NCI-H2029 treated with DMSO at 0.1 percent for 48 hours (cell line): ENCODE data around the gene MAD1L1.
A peak's percentile ranks its signal among the peaks of the same experiment; 100 is the strongest.

ENCODE experiments used
- DNase-seq: peaks from one replicate; lab custom pipeline; 2025; lab: John Stamatoyannopoulos, UW

The MAD1L1 gene

DNA sequence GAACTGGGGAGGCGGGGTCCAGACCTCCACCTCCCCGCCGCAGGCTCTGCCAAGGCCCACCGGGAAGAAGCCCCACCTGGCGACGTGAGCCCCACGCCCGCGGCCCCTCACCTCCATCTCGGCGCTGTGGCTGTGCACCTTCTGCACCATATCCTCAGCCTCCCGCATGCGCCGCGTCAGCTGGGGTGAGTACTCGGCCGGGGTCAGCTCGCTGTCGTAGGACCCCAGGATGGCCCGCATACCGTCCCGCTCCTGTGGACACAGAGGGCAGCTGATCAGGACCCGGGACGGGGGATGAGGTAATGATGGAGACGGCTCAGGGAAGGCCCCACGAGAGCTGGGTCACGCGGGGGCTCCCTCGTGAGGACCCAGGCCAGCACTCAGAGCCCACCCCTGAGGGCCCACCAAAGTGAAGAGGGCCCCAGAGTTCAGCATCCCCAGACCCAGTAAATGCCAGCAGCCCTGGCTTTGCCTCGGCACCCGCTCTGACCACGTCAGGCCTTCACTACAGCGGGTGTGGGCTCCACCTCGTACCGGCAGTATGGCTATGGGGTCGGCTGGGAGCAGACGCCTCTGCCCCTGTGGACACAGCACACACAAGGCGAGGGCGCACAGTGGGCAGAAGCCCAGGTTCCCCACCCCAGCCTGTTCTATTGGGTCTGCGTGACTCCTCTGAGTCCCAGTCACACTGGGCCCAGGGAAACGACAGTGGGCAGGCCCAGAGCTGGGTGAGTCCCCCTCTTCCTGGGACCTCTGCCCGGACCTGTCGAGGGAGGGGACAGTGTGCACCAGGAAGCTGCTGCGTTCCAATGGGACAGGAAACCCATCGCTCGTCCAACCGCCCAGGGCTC, 218.1 kb downstream of the MAD1L1 start:
- no peak for DNase-seq

DNA sequence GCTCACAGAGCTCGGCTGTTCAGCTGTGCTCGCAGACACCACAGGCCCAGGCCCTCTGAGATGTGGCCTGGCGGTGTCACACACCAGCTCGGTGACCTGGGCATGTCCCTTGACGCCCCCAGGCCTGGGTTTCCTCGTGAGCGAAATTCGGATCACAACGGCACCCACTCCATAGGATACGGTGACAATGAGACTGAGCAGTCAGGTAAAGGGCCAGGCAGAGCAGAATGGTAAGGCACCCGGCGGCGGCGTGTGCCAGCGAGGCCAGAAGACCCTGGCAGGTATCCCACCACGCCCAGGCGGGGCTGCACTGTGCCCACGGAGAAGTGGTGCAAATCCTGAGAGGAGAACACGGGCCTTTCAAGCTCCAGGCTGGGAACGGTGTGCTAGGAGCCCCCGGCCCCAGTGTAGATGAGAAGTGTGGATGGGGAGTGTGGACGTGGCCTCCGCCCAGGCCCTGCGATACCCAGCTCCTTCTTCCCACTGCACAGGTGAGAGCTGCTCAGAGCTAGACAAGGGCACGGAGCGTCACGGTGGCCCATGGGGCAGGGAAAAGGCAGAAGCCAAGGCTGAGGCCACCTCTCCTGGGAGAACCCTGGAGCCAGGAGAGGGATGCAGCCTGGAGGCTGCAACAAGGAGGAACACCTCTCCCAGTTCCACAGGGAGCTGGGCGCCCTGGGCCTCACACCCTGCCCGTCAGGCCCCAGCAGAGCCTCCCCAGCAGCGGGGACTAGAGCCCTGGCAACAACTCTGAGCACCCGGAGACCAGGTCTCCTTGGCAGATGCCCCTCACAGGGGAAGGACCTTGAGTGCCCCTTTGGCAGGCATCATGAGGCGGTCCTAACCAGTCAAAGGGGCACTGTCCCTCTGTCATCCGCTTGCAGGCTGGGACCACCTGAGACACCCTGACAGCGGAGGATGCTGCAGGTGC, 219.1 kb downstream of the MAD1L1 start:
- DNase-seq = no peak

DNA sequence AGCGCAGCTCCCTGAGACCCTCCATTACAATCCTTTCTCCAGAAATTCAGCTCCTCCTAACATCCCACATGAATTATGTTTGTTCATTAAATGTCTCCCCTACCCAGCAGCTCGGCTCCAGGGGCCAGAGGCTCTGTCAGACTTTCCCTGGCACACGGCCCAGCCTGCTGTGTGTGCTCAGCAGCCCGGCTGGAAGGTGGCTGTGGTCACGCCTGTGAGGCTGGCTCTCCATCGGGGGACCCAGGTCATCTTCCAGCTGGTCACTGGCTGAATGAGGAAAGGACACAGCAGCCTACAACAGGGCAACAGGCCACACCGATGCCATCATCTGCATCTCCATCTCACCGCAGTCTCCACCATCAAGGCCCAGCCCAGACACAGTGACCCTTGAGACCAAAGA, 219.8 kb downstream of the MAD1L1 start:
- peak; percentile 12 for DNase-seq

DNA sequence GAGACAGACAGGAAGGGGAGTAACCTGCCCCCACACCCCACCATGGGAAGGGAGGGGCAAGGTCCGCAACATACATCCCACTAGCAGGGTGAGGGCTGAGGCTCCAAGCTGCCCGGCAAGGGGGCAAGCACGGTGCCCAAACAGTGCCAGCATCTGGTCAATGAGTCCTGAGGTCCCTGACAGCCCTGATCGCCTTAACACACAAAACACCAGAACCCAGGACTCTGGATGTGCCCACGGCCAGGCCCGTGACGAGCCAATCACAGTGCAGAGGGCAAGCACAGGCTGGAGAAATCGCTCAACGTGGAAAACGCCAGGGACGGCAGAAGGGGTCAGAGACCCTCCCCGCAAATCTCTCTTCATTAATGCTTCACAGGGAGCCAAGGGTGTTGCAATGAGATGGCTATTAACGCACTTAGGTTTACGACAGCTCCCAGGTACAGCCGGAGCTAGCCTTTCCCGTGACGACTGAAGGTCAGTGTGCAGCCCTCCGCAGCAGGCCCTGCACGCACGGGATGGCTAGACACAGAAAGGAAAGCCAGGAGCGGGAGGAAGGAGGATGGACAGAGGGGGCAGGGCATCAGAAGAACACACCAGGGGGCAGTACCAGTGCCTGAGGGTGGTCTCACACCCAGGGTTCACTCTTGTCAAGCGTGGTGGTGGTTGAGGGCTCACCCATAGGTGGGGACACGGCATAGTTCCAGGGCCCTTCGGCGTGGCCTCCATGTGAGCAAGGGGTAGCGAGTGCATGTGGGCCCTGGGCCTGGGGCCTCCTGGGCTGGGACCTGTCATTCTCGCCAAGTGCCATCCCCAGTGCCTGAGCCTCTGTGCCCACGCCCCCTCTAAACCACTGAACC, 220.5 kb downstream of the MAD1L1 start:
- DNase-seq = no peak

DNA sequence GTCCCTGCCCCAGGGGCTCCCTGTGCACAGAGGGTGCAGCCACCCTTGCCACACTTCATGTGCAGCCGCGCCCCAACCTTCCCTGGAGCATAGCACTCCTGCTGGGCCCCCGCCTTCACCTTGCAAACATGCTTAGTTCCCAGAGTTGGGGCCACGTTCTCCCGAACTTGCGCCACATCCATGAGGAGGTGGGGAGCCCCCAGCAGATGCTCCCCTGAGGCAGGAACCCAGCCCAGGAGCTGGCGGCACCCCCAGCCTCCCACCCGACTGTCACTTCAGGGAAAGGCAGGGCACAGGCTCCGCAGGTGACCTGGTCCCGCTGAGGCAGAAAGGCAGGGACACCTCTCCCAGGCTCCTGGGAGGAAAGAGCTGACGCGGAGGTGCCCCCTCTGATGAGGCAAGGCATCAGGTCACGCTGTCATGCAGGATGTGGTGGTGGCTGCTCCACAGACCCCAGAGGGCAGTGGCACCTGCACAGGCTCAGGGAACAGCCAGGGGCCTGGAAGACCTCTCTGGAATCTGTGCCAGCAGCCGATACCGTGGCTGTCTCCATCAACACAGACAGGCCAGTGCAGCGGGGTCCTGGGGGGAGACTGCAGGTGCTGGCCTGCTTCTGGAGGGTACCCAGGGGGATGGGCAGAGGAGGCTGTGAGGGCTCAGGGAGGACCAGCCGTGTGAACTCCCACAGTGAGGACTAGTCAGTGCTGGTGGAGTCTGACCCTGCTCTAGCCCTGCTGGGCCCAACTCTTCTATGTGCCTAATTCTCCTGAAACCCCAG, 221.3 kb downstream of the MAD1L1 start:
- DNase-seq = no peak

DNA sequence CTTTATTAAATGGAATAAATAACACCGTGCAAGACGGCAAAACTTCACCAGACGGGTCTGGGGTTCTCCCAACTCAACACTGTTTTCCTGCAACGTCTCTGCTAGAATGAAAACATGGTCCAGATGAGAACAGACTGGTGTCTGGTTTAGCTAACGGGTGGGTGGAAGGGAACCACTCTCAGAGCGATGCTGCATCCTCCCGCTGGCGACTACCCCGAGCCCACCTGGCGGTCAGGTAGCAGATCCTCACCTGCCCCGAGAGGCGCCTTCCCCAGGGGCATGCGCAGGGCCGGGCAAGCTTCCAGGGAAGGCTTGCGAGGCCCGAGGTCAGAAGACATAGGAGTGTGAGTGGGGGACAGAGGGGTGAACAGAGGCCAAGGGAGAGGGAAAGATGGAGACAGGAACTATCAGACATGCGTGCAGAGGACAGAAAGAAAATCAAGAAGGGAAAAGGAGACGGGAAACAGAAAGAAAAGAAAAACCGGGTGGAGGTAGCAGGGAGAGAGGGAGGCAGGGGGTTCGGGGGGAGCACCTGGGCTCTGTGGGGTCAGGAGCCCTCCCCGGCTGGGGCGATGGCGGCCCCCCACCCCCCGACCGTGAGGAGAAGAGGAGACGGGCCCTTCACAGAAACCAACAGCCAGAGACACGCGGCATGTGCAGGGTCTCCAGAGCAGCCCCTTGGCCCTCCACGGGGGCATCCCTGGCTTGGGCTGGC, 222.0 kb downstream of the MAD1L1 start:
- no peak for DNase-seq

DNA sequence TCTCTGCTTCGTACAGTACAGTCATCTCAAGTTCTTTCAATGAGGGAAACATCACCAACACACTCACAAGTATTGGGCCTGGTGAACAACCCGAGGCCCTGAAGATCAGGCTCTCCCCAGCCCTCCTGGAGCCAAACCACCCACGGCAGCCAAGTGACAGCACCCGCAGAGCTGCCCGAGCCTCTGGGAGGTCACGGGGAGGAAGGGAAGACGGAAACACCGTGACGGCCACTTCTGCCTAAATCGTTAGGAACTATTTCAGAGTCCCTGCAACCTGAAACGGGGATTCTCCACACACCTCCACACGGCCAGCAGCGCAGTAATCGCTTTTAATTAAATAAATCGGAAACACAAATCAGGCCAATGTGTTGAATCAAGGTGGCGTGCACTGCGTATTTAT, 222.6 kb downstream of the MAD1L1 start:
- DNase-seq = no peak

DNA sequence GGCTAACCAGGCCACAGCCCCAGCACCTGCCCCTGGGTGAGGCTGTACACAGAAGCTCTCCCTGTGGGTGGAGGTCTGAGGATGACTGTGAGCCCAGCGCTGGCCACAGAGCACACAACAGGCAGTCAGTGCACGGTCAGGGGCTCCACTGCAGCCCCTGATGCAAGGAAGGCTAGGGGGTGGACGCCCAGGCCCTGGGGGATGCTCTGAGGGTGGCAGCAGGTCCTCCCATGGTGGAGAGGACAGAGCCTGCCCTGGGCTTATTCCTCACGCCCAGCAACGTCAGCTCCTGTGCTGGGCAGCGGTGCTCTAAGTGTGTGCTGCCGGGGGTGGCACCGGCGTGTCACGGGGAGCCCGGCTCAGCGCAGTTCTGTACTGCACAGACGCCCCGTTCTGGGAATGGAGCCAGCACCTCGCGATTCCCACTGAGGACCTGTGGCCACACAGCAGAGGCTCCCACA, 223.2 kb downstream of the MAD1L1 start:
- no peak for DNase-seq

DNA sequence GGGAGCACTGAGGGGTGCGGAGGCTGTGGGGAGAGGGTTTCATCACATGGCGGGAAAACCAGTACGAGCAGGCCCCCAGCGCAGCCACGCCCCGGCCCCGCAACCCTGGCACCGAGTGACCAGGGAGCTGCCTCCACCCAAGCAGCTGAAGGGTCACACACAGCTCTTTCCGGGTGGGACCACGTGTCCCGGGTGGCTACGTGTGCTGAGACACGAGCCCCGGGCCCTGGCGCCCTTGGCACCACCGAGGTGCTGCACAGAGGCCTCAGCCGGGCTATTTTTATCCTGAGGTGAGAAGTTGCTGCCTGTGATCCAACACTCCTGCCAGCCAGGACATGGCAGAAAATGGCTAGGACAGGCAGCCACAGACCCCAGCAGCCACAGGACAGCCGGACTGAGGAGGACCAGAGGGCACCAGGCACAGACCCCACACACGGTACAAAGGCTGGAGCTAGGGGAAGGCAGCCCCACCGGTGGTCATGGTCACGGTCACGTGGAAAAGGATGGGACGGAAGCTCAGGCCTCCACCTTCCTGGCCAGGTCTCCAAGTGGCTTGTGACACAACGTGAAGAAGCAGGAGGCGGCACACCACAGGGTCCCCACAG, 223.7 kb downstream of the MAD1L1 start:
- no peak for DNase-seq

DNA sequence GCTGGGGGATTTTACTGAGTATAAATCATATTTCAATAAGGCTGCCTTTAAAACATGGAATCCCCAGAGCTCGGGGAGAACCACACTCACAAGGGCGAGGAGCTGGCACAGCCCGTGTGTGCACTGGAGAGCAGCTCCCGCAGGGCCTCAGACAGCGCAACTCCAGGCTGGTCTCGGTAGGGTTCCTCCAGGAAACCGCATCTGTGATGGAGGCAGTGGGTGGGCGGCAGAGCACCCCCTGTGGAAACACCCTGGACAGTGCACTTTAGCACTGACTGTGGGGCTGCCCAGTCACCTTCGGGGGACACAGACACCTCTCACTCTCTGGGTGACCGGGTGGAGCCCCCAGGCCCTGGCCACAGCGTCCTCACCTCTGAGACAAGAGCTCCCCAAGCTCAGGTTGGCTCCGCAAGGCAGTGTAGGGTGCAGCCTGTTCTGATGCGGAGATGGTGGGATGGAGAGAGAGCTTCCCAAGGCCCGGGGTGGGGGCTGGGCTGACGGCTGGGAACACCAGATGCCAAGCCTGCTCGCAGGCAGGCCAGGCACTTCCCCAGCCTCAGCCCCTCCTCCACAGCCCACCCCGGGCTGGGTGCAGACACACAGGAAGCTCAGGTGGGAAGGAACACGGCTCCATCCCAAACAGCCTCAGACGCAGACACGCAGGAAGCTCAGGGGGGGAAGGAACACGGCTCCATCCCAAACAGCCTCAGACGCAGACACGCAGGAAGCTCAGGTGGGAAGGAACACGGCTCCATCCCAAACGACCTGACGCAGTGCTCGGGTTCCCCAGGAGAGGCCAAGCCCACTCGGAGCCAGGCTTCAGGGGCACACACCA, 224.4 kb downstream of the MAD1L1 start:
- no peak for DNase-seq

DNA sequence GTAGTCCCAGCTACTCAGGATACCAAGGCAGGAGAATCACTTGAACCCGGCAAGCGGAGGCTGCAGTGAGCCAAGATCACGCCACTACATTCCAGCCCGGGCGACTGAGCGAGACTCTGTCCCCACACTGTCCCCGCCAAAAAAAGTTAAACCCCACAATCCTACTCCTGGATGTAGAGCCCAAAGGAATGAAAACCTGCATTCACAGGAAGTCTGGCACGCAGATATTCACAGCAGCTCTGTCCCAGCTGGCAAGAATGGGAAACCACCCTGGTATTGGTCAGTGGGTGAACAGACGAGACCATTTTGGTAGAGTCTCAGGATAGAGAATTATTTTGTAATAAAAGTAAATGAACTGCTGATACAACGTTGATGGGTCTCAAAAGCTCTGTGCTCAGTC, 225.2 kb downstream of the MAD1L1 start:
- DNase-seq = no peak

DNA sequence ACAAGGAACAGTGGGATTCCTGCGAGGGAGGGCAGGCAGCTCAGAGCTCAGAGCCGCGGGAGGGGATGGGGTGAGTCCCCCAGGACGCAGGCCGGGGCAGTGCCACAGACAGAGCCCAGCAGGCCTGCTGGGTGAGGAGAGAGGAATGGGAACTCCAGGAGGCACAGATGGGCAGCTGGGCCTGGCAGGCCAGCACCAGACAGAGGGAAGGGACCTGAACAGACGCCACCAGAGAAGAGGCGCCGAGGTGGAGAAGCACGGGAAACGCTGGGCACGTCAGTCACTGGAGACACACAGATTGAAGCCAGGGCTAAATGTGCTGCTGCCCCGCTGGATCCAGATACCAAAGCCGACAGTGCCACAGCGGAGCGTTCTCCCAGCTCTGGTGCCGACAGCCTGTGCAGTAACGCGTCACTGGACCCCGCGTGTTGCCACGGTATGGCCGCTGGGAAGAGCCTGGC, 225.8 kb downstream of the MAD1L1 start:
- no peak for DNase-seq

DNA sequence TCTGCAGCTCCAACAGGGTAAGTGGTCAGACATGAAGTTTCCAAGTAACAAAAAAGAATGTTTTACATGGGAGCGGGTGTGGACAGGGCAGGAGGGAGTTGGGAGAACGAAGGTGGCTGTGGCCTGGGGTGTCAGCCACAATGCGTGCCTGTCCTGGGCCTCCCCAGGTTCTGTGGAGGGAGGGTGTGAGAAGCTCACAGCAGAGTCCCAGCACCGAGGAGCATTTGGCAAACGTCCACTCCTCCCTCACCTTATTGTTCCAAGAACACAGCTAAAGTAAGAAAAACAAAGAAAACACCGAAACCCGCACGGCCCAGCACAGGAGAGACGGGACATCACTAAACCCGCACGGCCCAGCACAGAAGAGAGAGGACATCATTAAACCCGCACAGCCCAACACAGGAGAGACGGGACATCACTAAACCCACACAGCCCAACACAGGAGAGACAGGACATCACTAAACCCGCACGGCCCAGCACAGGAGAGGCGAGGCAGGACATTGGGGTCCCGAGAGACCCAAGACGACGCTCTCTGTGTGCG, 226.4 kb downstream of the MAD1L1 start:
- DNase-seq = no peak

DNA sequence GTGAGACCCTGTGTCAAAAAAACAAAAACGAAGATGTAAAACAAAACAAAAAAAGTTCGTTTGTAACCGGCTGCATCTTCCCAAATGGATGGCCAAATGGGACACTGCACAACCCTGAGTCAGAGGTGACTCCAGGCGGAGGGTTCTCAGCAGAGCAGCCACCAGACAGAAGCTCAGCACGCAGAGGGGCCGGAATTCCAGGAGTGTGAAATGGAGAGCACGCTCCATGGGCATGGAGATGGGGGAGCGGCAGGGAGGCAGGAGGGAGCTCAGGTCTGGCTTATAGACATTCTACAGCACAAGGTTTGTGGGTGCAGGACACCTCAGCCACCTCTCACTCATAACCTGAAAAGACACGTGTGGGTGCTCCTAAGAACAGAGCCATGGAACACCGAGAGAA, 227.0 kb downstream of the MAD1L1 start:
- DNase-seq = no peak

DNA sequence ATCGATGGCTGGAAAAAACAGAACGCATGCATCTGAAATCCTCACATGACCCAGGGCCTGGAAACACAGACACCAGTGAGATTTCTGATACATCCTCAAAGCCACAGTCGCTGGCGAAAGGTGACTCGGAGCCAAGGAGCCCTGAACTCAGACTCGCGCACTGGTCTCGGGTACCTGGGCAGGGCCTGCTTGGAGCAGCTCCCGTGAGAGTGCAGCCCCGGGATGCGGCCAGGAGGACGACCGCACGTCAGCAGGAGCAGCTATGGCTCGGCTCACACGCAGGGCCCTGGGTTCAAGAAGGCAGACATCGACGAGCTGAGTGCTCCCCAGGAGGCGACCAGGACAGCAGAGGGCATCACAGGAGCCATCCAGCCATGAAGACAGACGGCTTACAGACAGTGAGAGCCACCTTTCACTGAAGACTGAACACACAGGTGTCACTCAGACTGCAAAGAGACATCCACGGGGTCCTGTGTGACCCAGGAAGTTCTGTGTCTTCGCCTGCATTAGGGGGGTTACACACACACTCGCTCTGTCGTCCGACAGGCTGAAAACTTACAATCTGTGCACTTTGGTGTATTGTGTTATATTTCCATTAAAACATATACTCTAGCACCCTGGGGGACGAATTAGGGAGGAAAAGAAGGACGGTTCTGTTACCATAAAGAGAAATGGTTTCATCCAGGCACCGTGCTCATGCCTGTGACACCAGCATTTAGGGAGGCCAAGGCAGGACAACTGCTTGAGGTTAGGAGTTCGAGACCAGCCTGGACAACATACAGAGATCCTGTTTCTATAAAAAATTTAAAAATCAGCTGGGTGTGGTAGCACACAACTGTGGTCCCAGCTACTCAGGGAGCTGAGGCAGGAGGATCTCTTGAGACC, 227.7 kb downstream of the MAD1L1 start:
- DNase-seq = no peak

DNA sequence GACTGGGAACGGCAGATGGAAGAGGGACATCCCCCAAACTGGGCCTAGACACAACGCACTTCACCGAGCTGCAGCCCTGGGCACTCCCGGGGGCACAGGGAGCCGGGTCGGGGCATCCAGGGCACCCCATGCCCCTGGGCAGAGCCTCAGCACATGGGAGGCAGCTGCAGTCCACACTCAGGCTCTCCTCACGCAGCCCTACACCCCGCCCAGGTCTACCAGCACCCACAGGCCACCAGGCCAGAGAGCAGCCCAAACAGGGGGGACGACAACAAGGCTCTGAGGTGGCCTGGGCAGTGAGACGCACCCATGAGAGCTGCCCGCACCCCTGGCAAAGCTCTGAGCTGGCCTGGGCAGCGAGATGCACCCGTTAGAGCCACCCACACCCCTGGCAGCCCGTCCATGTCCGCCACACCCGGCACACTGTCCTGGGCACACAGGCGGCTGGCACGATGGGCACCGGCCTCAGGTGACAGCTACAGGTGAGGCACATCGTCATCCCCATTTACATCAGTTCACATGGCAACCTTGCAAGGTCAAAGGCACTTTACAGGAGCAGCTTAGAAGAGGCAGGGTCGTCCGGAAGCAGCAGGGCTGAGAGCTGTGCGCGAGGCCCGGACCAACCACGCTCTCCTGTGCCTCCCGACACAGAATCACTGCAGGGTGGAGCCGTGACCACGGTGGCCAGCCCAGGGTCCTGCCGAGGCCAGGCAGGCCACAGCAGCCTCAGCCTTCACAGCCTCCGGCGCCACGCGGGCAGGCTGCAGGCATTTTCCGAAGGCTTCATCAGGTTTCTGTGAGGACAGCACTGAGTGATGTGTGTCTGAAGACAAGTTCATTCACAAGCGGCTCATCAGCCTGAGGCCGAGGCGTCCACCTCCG, 228.6 kb downstream of the MAD1L1 start:
- DNase-seq = no peak

DNA sequence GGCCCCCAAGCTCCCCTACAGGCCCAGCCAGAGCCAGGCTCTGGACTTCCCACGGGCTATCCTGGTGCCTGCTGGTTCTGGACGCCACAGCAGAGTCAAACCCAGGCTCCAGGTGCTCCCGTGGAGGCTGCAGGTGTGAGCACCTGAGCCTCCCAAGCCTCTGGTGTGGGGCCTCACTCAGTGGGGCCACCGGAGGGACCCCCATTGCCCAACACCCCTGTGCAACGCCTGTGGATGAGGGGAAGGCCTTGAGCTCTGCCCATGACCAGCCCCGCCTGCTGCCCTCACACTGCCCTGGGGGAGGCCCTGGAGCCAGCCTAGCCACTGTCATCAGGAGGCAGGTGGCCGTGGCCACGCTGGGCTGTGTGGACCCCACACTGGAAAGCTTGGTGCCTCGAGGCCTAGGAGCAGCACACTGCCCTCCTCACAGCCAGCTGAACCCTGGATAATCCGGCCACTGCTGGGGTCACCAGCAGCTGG, 229.3 kb downstream of the MAD1L1 start:
- DNase-seq = no peak
